Prostate gland (tissue), 2 donors: Measurements from ENCODE around the gene SPATS2. TPM values are rescaled to one million over a fixed set of nuclear protein-coding genes. Genes with fewer than 3 reads are reported as not detected.

Source experiments
- DNase-seq: peaks from one replicate; pipeline ENCODE4 v3.0.0-alpha.2; 2019; ENCODE audit warnings: low spot score
- H3K27ac ChIP-seq, 2 donors: fragments of 200-600 bp; sonication (generic); 2 replicates each; pipeline ENCODE4 v1.5.1; 2017 to 2019
- H3K27me3 ChIP-seq: fragments of 200-600 bp; sonication (generic); replicated peaks from 2 replicates; pipeline ENCODE4 v1.5.1; 2019; ENCODE audit not compliant: insufficient read depth
- H3K36me3 ChIP-seq, 2 donors: fragments of 200-600 bp; sonication (generic); 1 replicate in 1 of 2; 2 replicates in 1 of 2; pipeline versions ENCODE4 v1.5.1 to v1.8.1; 2017 to 2019
- H3K4me1 ChIP-seq: fragments of 200-600 bp; sonication (generic); replicated peaks from 2 replicates; pipeline ENCODE4 v1.5.1; 2019
- H3K4me3 ChIP-seq, 2 donors: fragments of 200-600 bp; sonication (generic); 2 replicates each; pipeline ENCODE4 v1.5.1; 2017 to 2019
- H3K9me3 ChIP-seq: fragments of 200-600 bp; sonication (generic); 2 replicates; pipeline ENCODE4 v1.5.1; 2017
- CTCF ChIP-seq, 4 experiments: fragments of 200-600 bp in 2 of 4; fragments of 450-650 bp in 2 of 4; sonication (generic) in 2 of 4; IDR thresholded peaks; 1 replicate in 3 of 4; 2 replicates in 1 of 4; pipeline ENCODE4 v1.5.1; 2016 to 2019; ENCODE audit warnings: antibody characterized with exemption in 4 of 4, mild to moderate bottlenecking in 2 of 4, moderate library complexity in 2 of 4
- POLR2A ChIP-seq: fragments of 450-650 bp; IDR thresholded peaks from one replicate; pipeline ENCODE4 v1.6.1; 2016; ENCODE audit warnings: antibody characterized with exemption, mild to moderate bottlenecking
- POLR2AphosphoS5 ChIP-seq: sonication (generic); formaldehyde crosslinking; IDR thresholded peaks from one replicate; pipeline ENCODE4 v1.6.1; 2017; ENCODE audit warnings: antibody characterized with exemption
- WGBS: methylation state at CpG from one replicate; pipeline ENCODE4 v1.1.5; 2018; 5-methylcytosine and 5-hydroxymethylcytosine counted together
- intact Hi-C: fragments of 100-400 bp; cut with DNase I; formaldehyde crosslinking; loops from one replicate; pipeline ENCODE4 v1.14.2; 2022
- total RNA-seq, 2 donors: library from RNA; depleted of rRNA; stranded (reverse); fragments of >200 nt; gene quantifications; one replicate each; pipeline ENCODE4 v1.1.0, GENCODE V29; 2016

The SPATS2 gene
- total RNA-seq, 2 donors from 2014 or later: 30.1 to 34.2 TPM

GRCh38 chr12:49365542-49365941 is 1.7 kb upstream of the SPATS2 start:
- no peak overlapping the region for H3K27ac ChIP-seq
- intact Hi-C loops: no loop called here
- WGBS: 78% methylated on average over 5 of the region's 5 CpGs
- DNase-seq: no peak
- no peak for TF ChIP-seq CTCF (IDR thresholded peaks at IDR 0.05)
- no peak for TF ChIP-seq POLR2A
- no peak for TF ChIP-seq POLR2AphosphoS5
- no peaks in the 10 kb centered on the region for H3K27me3 ChIP-seq
- no peaks in the 10 kb centered on the region for H3K36me3 ChIP-seq
- no peak overlapping the region for H3K4me3 ChIP-seq
- no peaks in the 10 kb centered on the region for H3K9me3 ChIP-seq
- H3K4me1 ChIP-seq: no peaks in the 10 kb centered on the region

GRCh38 chr12:49366096-49366651 is 1.1 kb upstream of the SPATS2 start:
- TF ChIP-seq CTCF (IDR thresholded peaks at IDR 0.05) (no peak), POLR2A (no peak), POLR2AphosphoS5 (no peak)
- Histone ChIP-seq H3K36me3 (no peaks in the 10 kb centered on the region), H3K27ac (peak overlapping the region; percentile 86 to 94), H3K4me3 (peak overlapping the region; percentile 74 to 86), H3K4me1 (no peaks in the 10 kb centered on the region), H3K9me3 (no peaks in the 10 kb centered on the region), H3K27me3 (no peaks in the 10 kb centered on the region)
- no peak for DNase-seq
- intact Hi-C loops: no loop called here
- WGBS: 12% methylated on average over 35 of the region's 38 CpGs

- DNase-seq: peak; percentile 91
- H3K36me3 ChIP-seq: no peaks in the 10 kb centered on the region
- intact Hi-C loops: no loop called here
- H3K9me3 ChIP-seq: no peaks in the 10 kb centered on the region
- no peaks in the 10 kb centered on the region for H3K4me1 ChIP-seq
- WGBS: 0% methylated on average over 33 of the region's 97 CpGs
- no peak for TF ChIP-seq POLR2AphosphoS5
- TF ChIP-seq CTCF (IDR thresholded peaks at IDR 0.05): peak in 3 of 4 experiments; percentile 21 to 57 (median 38)
- peak; percentile 73 for TF ChIP-seq POLR2A
- H3K27ac ChIP-seq: peak overlapping the region; percentile 86 to 94
- peak overlapping the region; percentile 74 to 86 for H3K4me3 ChIP-seq
- no peaks in the 10 kb centered on the region for H3K27me3 ChIP-seq
These were observed 446 bp upstream of the SPATS2 start for GRCh38 chr12:49366652-49367380.

GRCh38 chr12:49368240-49368600 is 958 bp downstream of the SPATS2 start:
- H3K27me3 ChIP-seq: no peaks in the 10 kb centered on the region
- no peaks in the 10 kb centered on the region for H3K36me3 ChIP-seq
- no peaks in the 10 kb centered on the region for H3K4me1 ChIP-seq
- peak overlapping the region; percentile 86 to 94 for H3K27ac ChIP-seq
- DNase-seq: no peak
- WGBS: 11% methylated on average over 3 of the region's 3 CpGs
- TF ChIP-seq CTCF (IDR thresholded peaks at IDR 0.05): no peak
- no peak for TF ChIP-seq POLR2A
- no peak for TF ChIP-seq POLR2AphosphoS5
- peak overlapping the region; percentile 74 to 86 for H3K4me3 ChIP-seq
- no peaks in the 10 kb centered on the region for H3K9me3 ChIP-seq
- intact Hi-C loops: no loop called here
